ENCODE measurements around the gene KCTD10. TPM values are rescaled to one million over a fixed set of nuclear protein-coding genes. Genes with fewer than 3 reads are reported as not detected.

KCTD10 gene
- total RNA-seq, 1 experiment from 2014 or later = 41.5 TPM

DNA sequence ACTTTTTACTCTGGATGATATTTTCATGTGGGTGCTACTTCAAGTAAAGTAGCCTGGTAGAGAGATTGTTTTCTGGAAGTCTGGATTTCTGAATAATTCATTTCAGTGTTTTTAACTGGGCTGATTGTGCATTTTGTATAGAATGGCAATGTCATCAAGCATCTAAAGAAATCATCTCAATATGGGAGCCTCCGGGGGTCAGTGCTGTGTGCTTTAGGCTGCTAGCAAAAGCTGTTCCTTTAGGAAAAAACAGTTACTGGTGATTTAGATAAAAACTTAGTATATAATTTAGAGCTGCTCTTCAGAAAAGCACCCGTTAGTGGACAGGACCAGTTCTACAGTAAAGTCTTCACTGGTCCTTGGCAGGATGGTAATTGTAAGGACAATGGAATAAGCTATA lies 5.4 kb upstream of the KCTD10 start:
- Mint-ChIP-seq H3K4me1 (ENCODE audit: low read depth, unreplicated experiment) (no peaks in the 10 kb centered on the region), H3K27me3 (ENCODE audit: insufficient read depth, unreplicated experiment) (no peaks in the 10 kb centered on the region), H3K36me3 (ENCODE audit: insufficient read depth, unreplicated experiment) (peaks cover 27% of the 10 kb centered on the region), H3K9me3 (ENCODE audit: unreplicated experiment) (no peaks in the 10 kb centered on the region), H3K27ac (ENCODE audit: unreplicated experiment) (no peak overlapping the region), H3K4me3 (ENCODE audit: unreplicated experiment) (no peak overlapping the region)
- CTCF ChIA-PET = no interaction called here
- intact Hi-C loops (cut with micrococcal nuclease; ENCODE audit: unreplicated experiment) = no loop called here
- no TSS peak for BruUV-seq (replicated peaks)
- DNase-seq = no peak
- H3K4me1 ChIP-seq = peaks cover 9% of the 10 kb centered on the region
- no peaks in the 10 kb centered on the region for H3K27me3 ChIP-seq (replicated peaks; ENCODE audit: control insufficient read depth, insufficient read depth, low read length)
- no peak overlapping the region for H3K4me3 ChIP-seq (ENCODE audit: low read depth, low read length)
- no peaks in the 10 kb centered on the region; the same call in 1 of the 2 replicates for H3K36me3 ChIP-seq (ENCODE audit: control insufficient read depth, insufficient read depth, low read length)
- POLR2A ChIA-PET = no interaction called here
- TF ChIP-seq CTCF (IDR thresholded peaks at IDR 0.05; ENCODE audit: insufficient read depth in 1 of 2, low read depth in 1 of 2, low read length in 1 of 2, severe bottlenecking in 1 of 2, unreplicated experiment in 1 of 2) = no peak
- no peaks in the 10 kb centered on the region for H3K9me3 ChIP-seq

GRCh38 chr12:109481863-109482262 lies 4.8 kb upstream of the KCTD10 start:
- Histone ChIP-seq H3K4me3 (ENCODE audit: low read depth, low read length) (no peak overlapping the region), H3K36me3 (ENCODE audit: control insufficient read depth, insufficient read depth, low read length) (no peaks in the 10 kb centered on the region; the same call in 1 of the 2 replicates), H3K27me3 (replicated peaks; ENCODE audit: control insufficient read depth, insufficient read depth, low read length) (no peaks in the 10 kb centered on the region), H3K9me3 (no peaks in the 10 kb centered on the region), H3K4me1 (peaks cover 9% of the 10 kb centered on the region)
- Mint-ChIP-seq H3K4me1 (ENCODE audit: low read depth, unreplicated experiment) (no peaks in the 10 kb centered on the region), H3K27me3 (ENCODE audit: insufficient read depth, unreplicated experiment) (no peaks in the 10 kb centered on the region), H3K4me3 (ENCODE audit: unreplicated experiment) (no peak overlapping the region), H3K36me3 (ENCODE audit: insufficient read depth, unreplicated experiment) (peaks cover 33% of the 10 kb centered on the region), H3K27ac (ENCODE audit: unreplicated experiment) (no peak overlapping the region), H3K9me3 (ENCODE audit: unreplicated experiment) (no peaks in the 10 kb centered on the region)
- POLR2A ChIA-PET = no interaction called here
- TF ChIP-seq CTCF (IDR thresholded peaks at IDR 0.05; ENCODE audit: insufficient read depth in 1 of 2, low read depth in 1 of 2, low read length in 1 of 2, severe bottlenecking in 1 of 2, unreplicated experiment in 1 of 2) = no peak
- BruUV-seq (replicated peaks) = no TSS peak
- no peak for DNase-seq
- intact Hi-C loops (cut with micrococcal nuclease; ENCODE audit: unreplicated experiment) = no loop called here
- CTCF ChIA-PET = no interaction called here

- DNase-seq = no peak
- peaks cover 15% of the 10 kb centered on the region for H3K4me1 ChIP-seq
- H3K9me3 Mint-ChIP-seq (ENCODE audit: unreplicated experiment) = no peaks in the 10 kb centered on the region
- H3K9me3 ChIP-seq = no peaks in the 10 kb centered on the region
- no peaks in the 10 kb centered on the region for H3K27me3 ChIP-seq (replicated peaks; ENCODE audit: control insufficient read depth, insufficient read depth, low read length)
- CTCF ChIA-PET = no interaction called here
- peaks cover 31% of the 10 kb centered on the region for H3K36me3 Mint-ChIP-seq (ENCODE audit: insufficient read depth, unreplicated experiment)
- H3K36me3 ChIP-seq (ENCODE audit: control insufficient read depth, insufficient read depth, low read length) = no peaks in the 10 kb centered on the region; the same call in 1 of the 2 replicates
- H3K27me3 Mint-ChIP-seq (ENCODE audit: insufficient read depth, unreplicated experiment) = no peaks in the 10 kb centered on the region
- POLR2A ChIA-PET = no interaction called here
- no peak overlapping the region for H3K4me3 Mint-ChIP-seq (ENCODE audit: unreplicated experiment)
- H3K27ac Mint-ChIP-seq (ENCODE audit: unreplicated experiment) = no peak overlapping the region
- no peak overlapping the region for H3K4me3 ChIP-seq (ENCODE audit: low read depth, low read length)
- intact Hi-C loops (cut with micrococcal nuclease; ENCODE audit: unreplicated experiment) = no loop called here
- H3K4me1 Mint-ChIP-seq (ENCODE audit: low read depth, unreplicated experiment) = no peaks in the 10 kb centered on the region
- BruUV-seq (replicated peaks) = no TSS peak
- no peak for TF ChIP-seq CTCF (IDR thresholded peaks at IDR 0.05; ENCODE audit: insufficient read depth in 1 of 2, low read depth in 1 of 2, low read length in 1 of 2, severe bottlenecking in 1 of 2, unreplicated experiment in 1 of 2)
Measured at GRCh38 chr12:109480356-109480755, 3.3 kb upstream of the KCTD10 start.

All from Caco-2 (cell line).